Lung (tissue), 12 donors: ENCODE measurements around the gene CES2. TPM values are rescaled to one million over a fixed set of nuclear protein-coding genes. Genes with fewer than 3 reads are reported as not detected.

ENCODE experiments used
- ATAC-seq: fragments of 200-7000 bp; cut with Tn5 transposase; one replicate; pipeline ENCODE4 v1.9.1; 2020; ENCODE audit warnings: moderate number of reproducible peaks; ENCODE audit not compliant: insufficient read depth, low FRiP score
- DNase-seq, 3 donors: peaks; one replicate each; pipeline ENCODE4 v3.0.0-alpha.2; 2013 to 2017
- H3K27ac ChIP-seq, 2 donors: one replicate each; pipeline ENCODE4 v1.5.1; 2013; ENCODE audit warnings: mild to moderate bottlenecking in 2 of 2, moderate library complexity in 2 of 2, control low read depth in 1 of 2, inconsistent platforms in 1 of 2, low read depth in 1 of 2, low read length in 1 of 2
- H3K27me3 ChIP-seq, 3 donors: one replicate each; pipeline ENCODE4 v1.5.1; 2013; ENCODE audit warnings: low read length in 2 of 3; ENCODE audit not compliant: control insufficient read depth in 3 of 3, insufficient read depth in 3 of 3
- H3K36me3 ChIP-seq, 4 donors: one replicate each; pipeline ENCODE4 v1.5.1; 2013; ENCODE audit warnings: low read length in 4 of 4, mild to moderate bottlenecking in 1 of 4, moderate library complexity in 1 of 4; ENCODE audit not compliant: control insufficient read depth in 4 of 4, insufficient read depth in 4 of 4
- H3K4me1 ChIP-seq, 5 donors: one replicate each; pipeline ENCODE4 v1.5.1; 2013; ENCODE audit warnings: low read length in 5 of 5, mild to moderate bottlenecking in 2 of 5, moderate library complexity in 1 of 5; ENCODE audit not compliant: control insufficient read depth in 5 of 5, insufficient read depth in 5 of 5
- H3K4me3 ChIP-seq: one replicate; pipeline ENCODE4 v1.5.1; 2013; ENCODE audit warnings: mild to moderate bottlenecking, control low read depth, moderate library complexity
- H3K9ac ChIP-seq, 2 donors: one replicate each; pipeline ENCODE4 v1.5.1; 2013; ENCODE audit warnings: low read length in 2 of 2, control low read depth in 1 of 2; ENCODE audit not compliant: insufficient read depth in 1 of 2
- H3K9me3 ChIP-seq, 4 donors: one replicate each; pipeline ENCODE4 v1.5.1; 2013; ENCODE audit warnings: low read length in 3 of 4, mild to moderate bottlenecking in 1 of 4, moderate library complexity in 1 of 4; ENCODE audit not compliant: control insufficient read depth in 4 of 4, insufficient read depth in 3 of 4
- CTCF ChIP-seq: IDR thresholded peaks from 2 replicates; pipeline ENCODE4 v1.5.1; 2012; ENCODE audit warnings: mild to moderate bottlenecking; ENCODE audit errors: control extremely low read depth, extremely low read depth
- WGBS, 2 donors: extraction: QIAGEN DNeasy Blood & Tissue Kit; methylation state at CpG; one replicate each; pipeline ENCODE4 v1.1.7; 2013; 5-methylcytosine and 5-hydroxymethylcytosine counted together
- polyA plus RNA-seq, 2 donors: library from polyadenylated mRNA; stranded (reverse); fragments of 200-250 nt; gene quantifications; one replicate each; pipeline ENCODE4 v1.2.1, GENCODE V29; 2013
- total RNA-seq, 2 donors: library from RNA; depleted of rRNA in 1 of 2; stranded (reverse); fragments of >200 nt in 1 of 2; gene quantifications; one replicate each; pipeline ENCODE4 v1.2.1, GENCODE V29; 2014 to 2021
- donor health status: control.
- donor health status: control.
- donor health status: Bipolar disorder and iron deficiency.
- donor health status: healthy.
- donor health status: DM: yes; HTN: yes; CAD: no.

Gene CES2
- total and polyA plus RNA-seq, 4 donors, result 24.6 to 51.0 (median 26.2) TPM

GRCh38 chr16:66946541-66946940 is 11.2 kb downstream of the CES2 start:
- DNase-seq, result no peak
- no peak for ATAC-seq
- no peak for TF ChIP-seq CTCF
- Histone ChIP-seq H3K9ac (no peak overlapping the region), H3K4me3 (no peak overlapping the region), H3K9me3 (no peaks in the 10 kb centered on the region), H3K4me1 (peaks cover 0 to 21% (median 6%) of the 10 kb centered on the region in 5 donors), H3K27me3 (peaks cover 0 to 34% (median 24%) of the 10 kb centered on the region in 3 donors), H3K27ac (no peak overlapping the region), H3K36me3 (peaks cover 8 to 24% (median 16%) of the 10 kb centered on the region in 4 donors)
- WGBS, 2 donors, result 72% methylated on average over 7 of the region's 7 CpGs

- no peak overlapping the region for H3K27ac ChIP-seq
- DNase-seq (no peak), ATAC-seq (no peak)
- TF ChIP-seq CTCF, result no peak
- H3K9me3 ChIP-seq, result no peaks in the 10 kb centered on the region
- peaks cover 0 to 21% (median 6%) of the 10 kb centered on the region in 5 donors for H3K4me1 ChIP-seq
- no peak overlapping the region for H3K9ac ChIP-seq
- peaks cover 4 to 22% (median 12%) of the 10 kb centered on the region in 4 donors for H3K36me3 ChIP-seq
- no peak overlapping the region for H3K4me3 ChIP-seq
- H3K27me3 ChIP-seq, result peaks cover 0 to 37% (median 25%) of the 10 kb centered on the region in 3 donors
- 34 to 43% methylated on average over 5 of the region's 5 CpGs for WGBS, 2 donors
These were observed 11.6 kb downstream of the CES2 start for GRCh38 chr16:66946974-66947301.

- Histone ChIP-seq H3K4me1 (peaks cover 0 to 21% (median 6%) of the 10 kb centered on the region in 5 donors), H3K9ac (no peak overlapping the region), H3K9me3 (no peaks in the 10 kb centered on the region), H3K36me3 (peaks cover 2 to 16% (median 9%) of the 10 kb centered on the region in 4 donors), H3K4me3 (peak overlapping the region; percentile 20), H3K27ac (no peak overlapping the region), H3K27me3 (peaks cover 0 to 37% (median 25%) of the 10 kb centered on the region in 3 donors)
- ATAC-seq (peak; percentile 77), DNase-seq (peak; percentile 85 to 91 (median 87))
- WGBS, 2 donors, result 0 to 1% methylated on average over 21 to 22 of the region's 23 CpGs
- TF ChIP-seq CTCF, result peak; percentile 96
These were observed 12.2 kb downstream of the CES2 start for GRCh38 chr16:66947302-66948065.
